ENCODE results near the gene ARL5A.

DNA sequence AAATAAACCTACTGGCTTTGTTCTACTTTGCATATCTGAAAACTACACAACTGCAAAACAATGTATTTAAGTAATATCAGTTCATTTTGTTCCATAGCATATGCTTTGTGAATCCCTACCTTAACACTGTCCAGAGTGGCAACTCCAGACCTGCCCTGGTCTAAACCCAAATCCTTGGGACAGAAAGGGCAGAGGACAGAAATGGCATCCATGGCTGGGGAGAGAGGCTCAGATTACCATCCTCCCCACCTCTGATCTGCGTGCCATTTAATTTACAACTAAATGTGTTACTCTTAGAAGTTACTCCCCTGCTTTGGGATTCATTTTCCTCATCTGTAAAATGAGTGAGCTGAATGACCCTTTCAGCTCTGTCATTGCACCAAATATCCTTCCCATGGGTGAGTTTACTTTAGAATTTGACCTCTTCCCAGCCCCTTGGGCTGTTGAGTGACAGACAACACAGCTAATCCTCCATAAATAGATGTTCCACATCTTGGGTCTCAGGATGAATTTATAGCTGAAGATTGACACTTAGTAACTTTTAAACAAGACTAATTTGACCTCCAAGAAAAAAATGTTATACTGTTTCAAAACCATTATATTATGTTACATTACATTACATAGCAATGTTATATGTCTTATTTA lies 73.8 kb downstream of the ARL5A start:
- no peak for TF ChIP-seq POLR2AphosphoS5 (IDR thresholded peaks at IDR 0.05; ENCODE audit: low read depth, low read length)
- no peak for TF ChIP-seq TAF1 (IDR thresholded peaks at IDR 0.05; ENCODE audit: borderline replicate concordance, insufficient read depth, low read length)
- TF ChIP-seq, protein P1, sequence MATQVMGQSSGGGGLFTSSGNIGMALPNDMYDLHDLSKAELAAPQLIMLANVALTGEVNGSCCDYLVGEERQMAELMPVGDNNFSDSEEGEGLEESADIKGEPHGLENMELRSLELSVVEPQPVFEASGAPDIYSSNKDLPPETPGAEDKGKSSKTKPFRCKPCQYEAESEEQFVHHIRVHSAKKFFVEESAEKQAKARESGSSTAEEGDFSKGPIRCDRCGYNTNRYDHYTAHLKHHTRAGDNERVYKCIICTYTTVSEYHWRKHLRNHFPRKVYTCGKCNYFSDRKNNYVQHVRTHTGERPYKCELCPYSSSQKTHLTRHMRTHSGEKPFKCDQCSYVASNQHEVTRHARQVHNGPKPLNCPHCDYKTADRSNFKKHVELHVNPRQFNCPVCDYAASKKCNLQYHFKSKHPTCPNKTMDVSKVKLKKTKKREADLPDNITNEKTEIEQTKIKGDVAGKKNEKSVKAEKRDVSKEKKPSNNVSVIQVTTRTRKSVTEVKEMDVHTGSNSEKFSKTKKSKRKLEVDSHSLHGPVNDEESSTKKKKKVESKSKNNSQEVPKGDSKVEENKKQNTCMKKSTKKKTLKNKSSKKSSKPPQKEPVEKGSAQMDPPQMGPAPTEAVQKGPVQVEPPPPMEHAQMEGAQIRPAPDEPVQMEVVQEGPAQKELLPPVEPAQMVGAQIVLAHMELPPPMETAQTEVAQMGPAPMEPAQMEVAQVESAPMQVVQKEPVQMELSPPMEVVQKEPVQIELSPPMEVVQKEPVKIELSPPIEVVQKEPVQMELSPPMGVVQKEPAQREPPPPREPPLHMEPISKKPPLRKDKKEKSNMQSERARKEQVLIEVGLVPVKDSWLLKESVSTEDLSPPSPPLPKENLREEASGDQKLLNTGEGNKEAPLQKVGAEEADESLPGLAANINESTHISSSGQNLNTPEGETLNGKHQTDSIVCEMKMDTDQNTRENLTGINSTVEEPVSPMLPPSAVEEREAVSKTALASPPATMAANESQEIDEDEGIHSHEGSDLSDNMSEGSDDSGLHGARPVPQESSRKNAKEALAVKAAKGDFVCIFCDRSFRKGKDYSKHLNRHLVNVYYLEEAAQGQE (IDR thresholded peaks at IDR 0.05; ENCODE audit: insufficient read depth in 1 of 2, low read depth in 2 of 2, low read length in 2 of 2): no peak
- no peak for TF ChIP-seq SIN3A (IDR thresholded peaks at IDR 0.05; ENCODE audit: borderline replicate concordance, insufficient read depth, low read length)

All from PFSK-1 (cell line).